Tibial nerve (tissue), 4 donors: ENCODE results near the gene TNFAIP2. TPM values are rescaled to one million over a fixed set of nuclear protein-coding genes. Genes with fewer than 3 reads are reported as not detected.

Experiments
- DNase-seq, 2 donors: peaks; one replicate each; pipeline ENCODE4 v3.0.0-alpha.2; 2019; ENCODE audit warnings: low spot score in 2 of 2
- H3K27ac ChIP-seq, 4 donors: fragments of 200-600 bp; sonication (generic) in 3 of 4; one replicate each; pipeline ENCODE4 v1.5.1; 2017 to 2019; ENCODE audit warnings: mild to moderate bottlenecking in 1 of 4
- H3K27me3 ChIP-seq, 2 donors: fragments of 200-600 bp; sonication (generic) in 1 of 2; one replicate each; pipeline versions ENCODE4 v1.5.1 to v1.6.0; 2017 to 2019
- H3K36me3 ChIP-seq, 3 donors: fragments of 200-600 bp; sonication (generic); one replicate each; pipeline ENCODE4 v1.5.1; 2018 to 2019
- H3K4me1 ChIP-seq, 4 donors: fragments of 200-600 bp; sonication (generic) in 3 of 4; one replicate each; pipeline ENCODE4 v1.5.1; 2017 to 2019
- H3K4me3 ChIP-seq, 4 donors: fragments of 200-600 bp; sonication (generic) in 3 of 4; one replicate each; pipeline ENCODE4 v1.5.1; 2017 to 2019; ENCODE audit warnings: mild to moderate bottlenecking in 1 of 4, moderate library complexity in 1 of 4
- H3K9me3 ChIP-seq, 4 donors: fragments of 200-600 bp; sonication (generic) in 3 of 4; one replicate each; pipeline ENCODE4 v1.5.1; 2017 to 2019
- CTCF ChIP-seq, 5 experiments: fragments of 200-600 bp in 3 of 5; fragments of 450-650 bp in 2 of 5; sonication (generic) in 3 of 5; IDR thresholded peaks; one replicate each; pipeline ENCODE4 v1.5.1; 2016 to 2019; ENCODE audit warnings: antibody characterized with exemption in 5 of 5, mild to moderate bottlenecking in 3 of 5, moderate library complexity in 2 of 5
- EP300 ChIP-seq, 2 donors: sonication (generic); formaldehyde crosslinking; IDR thresholded peaks; one replicate each; pipeline ENCODE4 v1.6.1; 2017; ENCODE audit warnings: antibody characterized with exemption in 2 of 2, mild to moderate bottlenecking in 1 of 2
- POLR2A ChIP-seq, 2 donors: fragments of 450-650 bp; IDR thresholded peaks; one replicate each; pipeline ENCODE4 v1.6.1; 2017; ENCODE audit warnings: antibody characterized with exemption in 2 of 2, mild to moderate bottlenecking in 2 of 2, moderate library complexity in 2 of 2
- WGBS, 2 donors: methylation state at CpG; one replicate each; pipeline ENCODE4 v1.1.5; 2018; 5-methylcytosine and 5-hydroxymethylcytosine counted together
- total RNA-seq, 4 donors: library from RNA; depleted of rRNA; stranded (reverse); fragments of >200 nt; gene quantifications; one replicate each; pipeline ENCODE4 v1.1.0, GENCODE V29; 2016

The TNFAIP2 gene
- total RNA-seq, 4 donors from 2014 or later: 42.9 to 49.4 (median 47.8) TPM

- TF ChIP-seq CTCF (IDR thresholded peaks at IDR 0.05) (no peak), POLR2A (IDR thresholded peaks at IDR 0.05) (no peak), EP300 (IDR thresholded peaks at IDR 0.05) (no peak)
- no peak for DNase-seq
- Histone ChIP-seq H3K27me3 (peaks cover 0 to 23% of the 10 kb centered on the region in 2 donors), H3K4me1 (peaks cover 0 to 29% (median 16%) of the 10 kb centered on the region in 4 donors), H3K27ac (no peak overlapping the region), H3K4me3 (no peak overlapping the region), H3K36me3 (no peaks in the 10 kb centered on the region), H3K9me3 (no peaks in the 10 kb centered on the region)
- 72 to 76% methylated on average over 10 to 11 of the region's 11 CpGs for WGBS, 2 donors
Measured at GRCh38 chr14:103078860-103079587, 44.2 kb upstream of the TNFAIP2 start.

GRCh38 chr14:103081951-103082350, 41.3 kb upstream of the TNFAIP2 start:
- TF ChIP-seq EP300 (IDR thresholded peaks at IDR 0.05) (no peak), CTCF (IDR thresholded peaks at IDR 0.05) (no peak), POLR2A (IDR thresholded peaks at IDR 0.05) (no peak)
- 93 to 96% methylated on average over 2 of the region's 2 CpGs for whole genome bisulfite sequencing, 2 donors

GRCh38 chr14:103084021-103084919, 39.0 kb upstream of the TNFAIP2 start, which contains the start of gene LBHD2:
Gene LBHD2, plus strand, starts transcription at chr14:103084210. Its CDS starts 1,803 bp downstream, at chr14:103086013.
- peaks cover 0 to 7% (median 0%) of the 10 kb centered on the region in 4 donors for H3K4me1 ChIP-seq
- TF ChIP-seq POLR2A (IDR thresholded peaks at IDR 0.05) (no peak), CTCF (IDR thresholded peaks at IDR 0.05) (no peak), EP300 (IDR thresholded peaks at IDR 0.05) (no peak)
- H3K27me3 ChIP-seq: peaks cover 0 to 56% of the 10 kb centered on the region in 2 donors
- no peak within 1 kb of the TSS for H3K27ac ChIP-seq
- no peaks in the 10 kb centered on the region for H3K9me3 ChIP-seq
- no peaks in the 10 kb centered on the region for H3K36me3 ChIP-seq
- peak within 1 kb of the TSS in 1 of 4 donors; percentile 18 for H3K4me3 ChIP-seq
- WGBS, 2 donors: 12 to 28% methylated on average over 25 to 46 of the region's 61 CpGs
- DNase-seq: no peak

More at GRCh38 chr14:103081951-103082350, 41.3 kb upstream of the TNFAIP2 start:
- H3K4me3 ChIP-seq: no peak overlapping the region
- no peaks in the 10 kb centered on the region for H3K9me3 ChIP-seq
- H3K27me3 ChIP-seq: peaks cover 0 to 50% of the 10 kb centered on the region in 2 donors
- H3K36me3 ChIP-seq: no peaks in the 10 kb centered on the region
- no peak for DNase-seq
- H3K27ac ChIP-seq: no peak overlapping the region
- H3K4me1 ChIP-seq: peaks cover 0 to 14% (median 0%) of the 10 kb centered on the region in 4 donors

- no peak for DNase-seq
- Histone ChIP-seq H3K4me1 (peaks cover 0 to 7% (median 0%) of the 10 kb centered on the region in 4 donors), H3K4me3 (no peak overlapping the region), H3K9me3 (no peaks in the 10 kb centered on the region), H3K27me3 (peaks cover 0 to 54% of the 10 kb centered on the region in 2 donors), H3K36me3 (no peaks in the 10 kb centered on the region), H3K27ac (no peak overlapping the region)
- 77 to 84% methylated on average over 16 to 24 of the region's 24 CpGs for WGBS, 2 donors
- no peak for TF ChIP-seq POLR2A (IDR thresholded peaks at IDR 0.05)
- no peak for TF ChIP-seq EP300 (IDR thresholded peaks at IDR 0.05)
- no peak for TF ChIP-seq CTCF (IDR thresholded peaks at IDR 0.05)
Measured at GRCh38 chr14:103085106-103086091, 37.9 kb upstream of the TNFAIP2 start.
